Ovary (tissue), 9 donors: ENCODE data around the gene PNPLA1. TPM values are rescaled to one million over a fixed set of nuclear protein-coding genes. Genes with fewer than 3 reads are reported as not detected.

Experiments used
- DNase-seq, 5 donors: peaks; one replicate each; pipeline ENCODE4 v3.0.0-alpha.2; 2019 to 2020
- H3K27ac ChIP-seq, 2 donors: fragments of 200-600 bp; one replicate each; pipeline versions ENCODE4 v1.5.1 to v1.8.0; 2019 to 2022
- H3K27me3 ChIP-seq: fragments of 200-600 bp; one replicate; pipeline ENCODE4 v1.8.0; 2022
- H3K36me3 ChIP-seq: fragments of 200-600 bp; sonication (generic); one replicate; pipeline ENCODE4 v1.5.1; 2019
- H3K4me1 ChIP-seq: one replicate; pipeline ENCODE4 v1.8.1; 2013; ENCODE audit warnings: mild to moderate bottlenecking, moderate library complexity; ENCODE audit not compliant: insufficient read depth
- H3K4me3 ChIP-seq: fragments of 200-600 bp; sonication (generic); one replicate; pipeline ENCODE4 v1.5.1; 2017
- H3K9me3 ChIP-seq, 2 donors: fragments of 200-600 bp in 1 of 2; sonication (generic) in 1 of 2; one replicate each; pipeline versions ENCODE4 v1.5.1 to v1.8.1; 2013 to 2019; ENCODE audit warnings: mild to moderate bottlenecking in 1 of 2, moderate library complexity in 1 of 2
- CTCF ChIP-seq, 3 donors: fragments of 450-650 bp in 2 of 3; fragments of 200-600 bp in 1 of 3; IDR thresholded peaks; one replicate each; pipeline versions ENCODE4 v1.5.1 to v1.8.0; 2016 to 2022; ENCODE audit warnings: antibody characterized with exemption in 3 of 3, mild to moderate bottlenecking in 1 of 3
- EP300 ChIP-seq: sonication (generic); formaldehyde crosslinking; IDR thresholded peaks from one replicate; pipeline ENCODE4 v1.6.1; 2017; ENCODE audit warnings: antibody characterized with exemption
- POLR2A ChIP-seq: fragments of 450-650 bp; IDR thresholded peaks from one replicate; pipeline ENCODE4 v1.6.1; 2017; ENCODE audit warnings: antibody characterized with exemption, mild to moderate bottlenecking, moderate library complexity
- WGBS, 3 donors: extraction: QIAGEN DNeasy Blood & Tissue Kit in 1 of 3; methylation state at CpG; one replicate each; pipeline versions ENCODE4 v1.1.5 to v1.1.7; 2013 to 2017; 5-methylcytosine and 5-hydroxymethylcytosine counted together
- intact Hi-C, 4 donors: fragments of 100-400 bp; cut with DNase I; formaldehyde crosslinking; loops; one replicate each; pipeline versions ENCODE4 v1.11.0 to v1.15.1; 2022 to 2023
- polyA plus RNA-seq, 2 donors: library from polyadenylated mRNA; stranded (reverse); fragments of 200-250 nt in 1 of 2; fragments of 350-450 nt in 1 of 2; fragmentation: Illumina TruSeq in 1 of 2; extraction: RNeasy Lipid Tissue Mini Kit (QIAGEN cat#74804) in 1 of 2; gene quantifications; one replicate each; pipeline ENCODE4 v1.2.3, GENCODE V29; 2013 to 2014
- total RNA-seq, 7 donors: library from RNA; depleted of rRNA in 2 of 7; stranded (reverse); fragments of >200 nt in 2 of 7; fragmentation: NEBNext Ultra II Directional in 3 of 7; extraction: Animal tissue kit (Norgen Biotek cat#: 25700) in 3 of 7; gene quantifications; one replicate each; pipeline versions ENCODE4 v1.1.0 to v1.2.4, GENCODE V29; 2016 to 2023
- donor health status: DM: no; HTN: no; CAD: no; lungs with moderate emphysema.
- donor health status: DM: no; HTN: no; CAD: no.
- donor health status: Bipolar disorder and iron deficiency.
- donor health status: DM: yes; HTN: yes; CAD: no.
- donor health status: DM: no; HTN: no; CAD: no.
- donor health status: DM: yes; HTN: yes; CAD: no.

The PNPLA1 gene
- total and polyA plus RNA-seq, 9 donors = 0.04 to 0.20 (median 0.12) TPM; not detected in 5

- Histone ChIP-seq H3K27me3 (no peaks in the 10 kb centered on the region), H3K36me3 (no peaks in the 10 kb centered on the region), H3K4me3 (no peak overlapping the region), H3K4me1 (no peaks in the 10 kb centered on the region), H3K27ac (no peak overlapping the region), H3K9me3 (no peaks in the 10 kb centered on the region)
- WGBS, 3 donors = 14 to 31% (median 20%) methylated on average over 7 of the region's 7 CpGs
- TF ChIP-seq EP300 (no peak), CTCF (IDR thresholded peaks at IDR 0.05) (no peak), POLR2A (no peak)
- intact Hi-C loops = no loop called here
- no peak for DNase-seq
Measured at GRCh38 chr6:36309203-36309602, 39.3 kb downstream of the PNPLA1 start.

DNA sequence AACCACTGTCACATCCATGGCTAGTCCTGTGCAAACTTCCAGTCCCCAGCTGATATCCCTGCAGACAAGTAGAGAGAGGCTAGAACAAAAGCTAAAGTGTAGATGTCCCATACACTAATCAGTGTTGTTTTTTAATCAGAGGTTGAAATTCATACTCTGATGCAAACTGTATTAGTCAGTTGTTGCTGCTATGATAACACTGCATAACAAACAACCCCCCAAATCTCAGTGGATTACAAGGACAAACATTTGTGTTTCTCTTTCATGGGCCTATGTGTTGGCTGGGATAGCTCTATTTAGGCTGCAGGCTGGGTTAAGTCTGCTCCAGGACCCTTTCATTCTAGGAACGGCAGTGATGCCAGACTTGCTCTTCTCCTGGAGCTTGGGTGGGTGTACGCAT is 40.0 kb downstream of the PNPLA1 start:
- intact Hi-C loops = no loop called here
- Histone ChIP-seq H3K27ac (no peak overlapping the region), H3K4me3 (no peak overlapping the region), H3K27me3 (no peaks in the 10 kb centered on the region), H3K9me3 (no peaks in the 10 kb centered on the region), H3K36me3 (no peaks in the 10 kb centered on the region), H3K4me1 (no peaks in the 10 kb centered on the region)
- 92 to 95% (median 93%) methylated on average over 2 of the region's 2 CpGs for WGBS, 3 donors
- TF ChIP-seq POLR2A (no peak), EP300 (no peak), CTCF (IDR thresholded peaks at IDR 0.05) (no peak)
- no peak for DNase-seq

DNA sequence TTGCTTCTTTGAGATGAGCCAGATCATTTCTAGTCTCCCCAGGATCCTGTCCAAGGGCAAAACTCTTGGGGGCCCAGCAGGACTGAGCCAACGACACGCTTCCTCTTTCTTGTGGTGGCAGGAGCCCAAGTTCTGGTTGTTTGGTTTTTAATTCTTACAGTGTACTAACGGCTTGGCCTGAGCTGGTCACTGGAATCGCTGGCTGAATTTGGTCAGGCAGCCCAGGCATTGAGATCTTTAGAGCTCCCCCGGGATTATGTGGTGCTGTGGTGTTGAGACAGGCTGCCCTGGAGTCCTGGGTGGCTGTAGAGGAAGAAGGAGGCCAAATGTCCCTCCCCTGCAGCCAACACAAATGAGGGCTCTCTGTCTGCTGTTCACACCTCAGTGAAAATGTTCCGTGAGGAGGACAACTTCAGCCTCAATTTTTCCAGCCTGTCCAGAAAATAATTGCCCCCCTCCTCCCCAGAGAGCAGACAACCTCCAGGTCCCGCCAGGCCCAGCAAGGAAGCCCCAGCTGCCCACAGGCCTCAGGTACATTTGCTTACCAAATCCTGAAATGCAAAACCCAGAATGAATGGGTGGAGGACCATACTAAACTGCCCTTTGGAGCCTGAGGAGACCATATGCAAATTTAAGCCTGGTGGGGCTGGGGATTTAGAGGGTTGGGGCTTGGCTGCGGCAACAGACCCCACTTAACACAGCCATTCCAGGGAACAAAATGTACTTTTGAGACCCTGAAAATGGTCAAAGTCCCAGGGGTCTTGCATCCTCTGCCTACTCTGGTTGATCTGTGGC is 43.2 kb downstream of the PNPLA1 start:
- no peak for TF ChIP-seq POLR2A
- Histone ChIP-seq H3K4me3 (no peak overlapping the region), H3K36me3 (no peaks in the 10 kb centered on the region), H3K27me3 (no peaks in the 10 kb centered on the region), H3K9me3 (no peaks in the 10 kb centered on the region), H3K4me1 (no peaks in the 10 kb centered on the region), H3K27ac (no peak overlapping the region)
- peak in 1 of 5 donors; percentile 50 for DNase-seq
- 41 to 47% (median 44%) methylated on average over 8 of the region's 8 CpGs for WGBS, 3 donors
- intact Hi-C loops = no loop called here

DNA sequence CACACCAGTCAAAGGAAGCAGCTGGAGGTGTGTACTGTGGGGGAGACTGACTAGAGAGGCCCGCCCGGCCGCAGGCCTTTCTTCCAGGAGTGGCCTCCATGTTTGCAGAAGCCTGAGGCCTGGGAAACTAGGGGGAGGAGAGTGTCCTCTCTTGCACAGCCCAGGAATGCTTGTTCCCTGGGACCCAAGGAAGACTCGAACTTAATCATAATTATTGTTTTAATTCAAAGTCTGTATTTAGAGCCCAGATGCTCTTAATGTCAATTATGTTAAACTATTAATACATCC is 43.7 kb downstream of the PNPLA1 start:
- Histone ChIP-seq H3K4me1 (no peaks in the 10 kb centered on the region), H3K27ac (no peak overlapping the region), H3K27me3 (no peaks in the 10 kb centered on the region), H3K4me3 (no peak overlapping the region), H3K36me3 (no peaks in the 10 kb centered on the region), H3K9me3 (no peaks in the 10 kb centered on the region)
- intact Hi-C loops = no loop called here
- WGBS, 3 donors = 85 to 90% (median 90%) methylated on average over 4 of the region's 4 CpGs
- no peak for TF ChIP-seq POLR2A
- no peak for TF ChIP-seq EP300
- TF ChIP-seq CTCF (IDR thresholded peaks at IDR 0.05) = no peak
- no peak for DNase-seq

DNA sequence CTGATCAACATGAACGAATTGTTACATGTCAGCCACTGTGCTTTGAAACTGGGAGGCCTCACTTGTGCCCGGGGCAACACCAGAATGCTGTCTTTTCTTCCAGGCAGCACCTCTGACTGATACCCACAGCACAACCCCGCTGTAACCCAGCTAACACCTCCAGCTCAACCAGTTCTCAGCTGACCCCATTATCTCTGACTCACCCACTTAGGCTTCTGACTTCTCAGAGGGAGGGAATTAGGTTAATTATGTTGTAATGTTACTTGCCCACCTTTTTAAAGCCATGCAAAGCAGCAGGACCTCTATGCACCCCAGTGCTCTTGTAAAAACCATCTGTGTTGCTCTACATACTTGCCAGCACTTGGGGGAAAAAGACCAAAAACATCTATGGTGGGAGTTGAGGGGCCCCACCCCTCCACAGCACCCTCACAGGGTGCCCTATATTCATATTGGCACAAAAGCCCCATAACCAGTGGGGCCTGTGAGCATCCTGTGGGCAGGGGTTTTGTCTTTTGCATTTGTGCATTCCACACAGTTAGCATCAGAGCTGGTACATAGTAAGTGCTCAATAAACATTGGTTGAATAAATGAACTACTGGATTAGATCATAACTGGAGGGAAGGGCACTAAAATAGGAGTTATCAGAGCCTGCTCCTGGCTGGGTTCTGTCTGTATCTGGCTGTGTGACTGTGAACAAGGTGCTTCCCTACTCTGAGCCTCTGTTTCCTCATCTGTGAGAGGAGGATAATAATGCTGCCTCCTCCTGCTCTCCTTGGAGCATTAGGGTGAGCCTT is 44.6 kb downstream of the PNPLA1 start:
- no peak for DNase-seq
- no peaks in the 10 kb centered on the region for H3K4me1 ChIP-seq
- intact Hi-C loops = no loop called here
- 84 to 87% (median 86%) methylated on average over 3 of the region's 3 CpGs for WGBS, 3 donors
- H3K27me3 ChIP-seq = no peaks in the 10 kb centered on the region
- H3K4me3 ChIP-seq = no peak overlapping the region
- H3K27ac ChIP-seq = no peak overlapping the region
- TF ChIP-seq CTCF (IDR thresholded peaks at IDR 0.05) (no peak), POLR2A (no peak), EP300 (no peak)
- H3K36me3 ChIP-seq = no peaks in the 10 kb centered on the region
- no peaks in the 10 kb centered on the region for H3K9me3 ChIP-seq
